Renal cortex interstitium (tissue), 11 donors: ENCODE results near the gene RERE. TPM values are rescaled to one million over a fixed set of nuclear protein-coding genes. Genes with fewer than 3 reads are reported as not detected.

ENCODE experiments used
- DNase-seq, 11 donors: peaks; one replicate each; pipeline ENCODE4 v3.0.0-alpha.2; 2013; ENCODE audit warnings: low read depth in 9 of 11, low spot score in 4 of 11; ENCODE audit errors: extremely low read depth in 1 of 11
- polyA plus RNA-seq, 3 donors: library from polyadenylated mRNA; unstranded; fragments of 120-200 nt; gene quantifications; one replicate each; pipeline ENCODE4 v1.2.1, GENCODE V29; 2013; ENCODE audit not compliant: insufficient read length in 3 of 3

RERE gene
- polyA plus RNA-seq, 3 donors = 149 to 169 (median 157) TPM

DNA sequence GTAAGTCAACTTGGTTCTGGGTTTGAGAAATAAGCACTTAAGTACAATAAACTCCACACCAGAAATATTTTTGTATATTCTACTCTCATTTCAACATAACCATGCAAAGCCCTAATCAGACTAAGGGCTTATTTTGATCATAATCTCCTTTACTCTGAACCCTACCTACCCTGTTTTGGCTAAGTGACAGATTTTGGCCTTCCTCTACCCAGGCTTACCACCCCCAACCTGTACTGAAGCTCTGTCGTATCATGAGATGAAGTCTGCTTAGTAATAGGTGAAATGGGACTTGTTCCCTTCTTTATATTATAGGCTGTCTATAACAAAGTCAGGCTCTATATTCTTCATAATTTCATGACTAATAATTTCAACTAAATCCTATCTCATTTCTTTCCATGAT, 135.5 kb downstream of the RERE start:
- DNase-seq = no peak

DNA sequence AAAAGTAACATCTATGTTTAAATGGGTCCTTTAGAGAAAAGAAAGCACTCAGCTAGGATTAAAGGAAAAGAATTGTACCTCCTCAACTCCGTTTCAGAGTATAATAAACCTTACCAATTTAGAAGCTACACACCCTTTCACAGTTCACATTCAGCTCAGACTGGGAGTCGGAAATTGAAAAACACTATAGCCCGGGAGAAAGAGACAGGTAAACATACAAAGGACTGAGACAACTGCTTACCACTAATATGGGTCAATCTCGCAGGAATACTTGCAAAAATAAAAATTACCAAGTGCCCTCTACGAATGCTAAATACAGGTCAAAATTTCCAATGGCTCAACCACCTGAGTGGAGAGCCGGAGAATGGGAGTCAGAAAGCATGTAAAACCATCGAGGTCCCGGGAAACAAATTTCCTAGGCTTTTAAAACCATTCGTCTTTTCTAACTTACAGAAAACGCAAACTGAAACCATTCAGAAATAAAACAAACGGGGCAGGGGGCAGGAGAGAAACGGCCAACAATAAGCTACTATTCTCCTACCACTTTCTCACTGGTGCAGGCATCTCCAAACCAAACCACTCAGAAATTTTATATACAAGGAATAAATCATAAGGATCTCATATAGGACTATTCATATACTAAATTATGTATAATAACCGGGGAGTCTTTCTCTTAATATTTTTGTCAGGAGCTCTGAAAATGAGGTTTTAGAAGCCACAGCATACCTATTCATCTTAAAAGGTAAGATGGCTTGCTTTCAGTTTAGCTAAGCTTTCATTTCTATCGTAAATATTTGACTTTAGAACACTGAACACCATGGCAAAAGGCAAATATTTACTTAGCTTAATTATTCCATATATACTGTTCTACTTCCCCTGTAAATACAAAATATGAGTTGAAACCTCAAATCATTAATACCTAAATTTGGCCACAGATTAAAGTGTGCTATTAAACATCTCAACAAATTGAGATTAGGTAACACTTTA, 136.5 kb downstream of the RERE start:
- DNase-seq = no peak

DNA sequence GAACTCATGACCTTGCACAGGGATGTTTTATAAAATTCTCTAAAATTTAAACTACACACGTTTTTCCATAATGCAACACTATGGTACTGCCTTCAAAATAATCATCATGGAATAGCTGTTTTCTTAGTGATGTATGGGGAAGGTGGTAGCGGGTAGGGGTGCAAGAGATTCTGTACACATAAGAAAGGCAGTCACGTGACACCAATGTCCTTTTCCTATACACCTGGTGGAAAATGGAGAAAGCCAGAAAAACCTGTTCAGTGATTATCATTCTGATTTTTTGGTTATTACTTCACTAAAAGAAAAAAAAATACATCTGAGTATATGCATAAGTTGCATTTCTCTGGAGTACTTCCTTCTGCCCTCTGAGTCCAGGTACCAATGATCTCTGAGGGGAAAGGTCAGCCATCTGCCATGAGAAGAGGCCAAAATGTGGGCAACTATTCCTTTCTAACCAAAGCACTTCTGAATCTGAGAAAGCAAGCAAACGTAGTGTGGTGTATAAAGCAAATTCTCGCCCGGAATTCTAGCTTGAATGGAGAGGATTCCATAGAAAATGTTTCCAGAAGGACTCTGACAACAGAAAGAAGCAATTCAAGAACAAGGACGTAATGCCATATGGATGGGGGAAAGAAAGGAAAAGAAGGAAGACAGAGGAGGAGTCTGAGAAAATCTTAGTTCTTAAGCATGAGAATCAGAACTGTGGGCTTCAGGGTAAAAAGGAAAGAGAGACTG, 137.3 kb downstream of the RERE start:
- no peak for DNase-seq

DNA sequence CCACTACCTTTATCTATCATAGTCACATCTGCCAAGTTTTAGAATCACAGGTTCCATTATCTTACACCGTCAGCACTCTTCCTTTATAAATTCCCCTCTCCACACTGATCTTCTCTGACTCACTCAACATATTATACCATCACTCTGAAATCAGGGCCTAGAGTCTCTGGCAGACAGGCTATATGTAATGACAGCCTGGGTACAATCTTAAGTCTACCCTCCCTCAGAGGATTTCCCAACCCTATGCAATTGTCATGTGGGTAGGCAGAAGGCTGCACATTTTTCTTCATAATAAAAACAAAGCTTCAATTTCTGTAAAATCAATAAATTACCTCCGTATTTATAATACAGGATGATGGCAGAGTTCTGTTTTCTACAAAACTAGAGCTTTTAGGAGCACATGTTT, 138.0 kb downstream of the RERE start:
- DNase-seq = no peak

DNA sequence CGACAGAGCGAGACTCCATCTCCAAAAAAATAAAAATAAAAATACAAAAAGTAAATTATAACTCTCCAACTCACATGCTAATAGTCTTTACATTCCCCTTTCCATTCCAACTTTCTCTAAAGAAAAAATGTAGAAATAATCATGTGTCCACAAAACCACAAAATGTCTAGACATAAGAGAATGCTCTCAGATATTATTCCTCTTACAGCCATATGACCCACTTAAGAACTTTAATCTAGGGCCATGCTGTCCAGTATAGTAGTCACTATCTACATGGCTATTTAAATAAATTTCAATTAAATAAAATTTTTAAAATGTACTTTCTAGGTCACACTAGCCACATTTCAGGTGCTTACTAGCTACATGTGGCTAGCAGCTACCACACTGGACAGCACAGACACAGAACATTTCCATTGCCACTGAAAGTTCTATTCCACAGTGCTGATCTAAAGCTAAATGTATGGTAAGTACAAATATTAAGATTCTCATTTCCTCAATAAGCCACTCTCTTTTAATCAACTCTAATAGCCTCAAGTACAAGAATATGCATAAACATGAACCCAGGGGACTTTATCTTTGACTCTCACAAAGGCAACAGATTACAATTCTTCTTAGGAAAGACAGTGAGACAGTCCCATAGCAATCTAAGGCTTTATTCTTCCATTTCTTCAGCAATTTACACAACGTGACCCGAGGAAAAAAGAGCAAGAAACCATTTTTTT, 138.6 kb downstream of the RERE start:
- no peak for DNase-seq

DNA sequence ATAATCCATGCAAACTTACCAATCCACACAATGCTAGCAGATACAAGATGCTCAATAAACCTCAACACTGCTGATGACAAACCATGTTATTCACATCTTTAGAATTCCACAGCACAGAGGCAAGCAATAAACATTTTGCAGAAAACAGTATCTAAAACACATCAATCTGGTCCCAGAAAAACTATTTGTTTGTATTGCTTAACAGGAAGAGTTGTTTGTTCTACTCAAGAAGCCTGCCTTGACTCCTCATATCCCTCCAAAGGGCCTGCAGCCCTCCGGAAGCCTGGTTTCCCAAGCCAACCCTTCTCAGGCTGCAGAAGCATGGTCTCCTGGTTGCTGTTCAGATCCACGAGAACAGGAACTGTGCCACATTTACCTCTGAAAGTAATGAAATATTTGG, 139.7 kb downstream of the RERE start:
- DNase-seq = no peak

DNA sequence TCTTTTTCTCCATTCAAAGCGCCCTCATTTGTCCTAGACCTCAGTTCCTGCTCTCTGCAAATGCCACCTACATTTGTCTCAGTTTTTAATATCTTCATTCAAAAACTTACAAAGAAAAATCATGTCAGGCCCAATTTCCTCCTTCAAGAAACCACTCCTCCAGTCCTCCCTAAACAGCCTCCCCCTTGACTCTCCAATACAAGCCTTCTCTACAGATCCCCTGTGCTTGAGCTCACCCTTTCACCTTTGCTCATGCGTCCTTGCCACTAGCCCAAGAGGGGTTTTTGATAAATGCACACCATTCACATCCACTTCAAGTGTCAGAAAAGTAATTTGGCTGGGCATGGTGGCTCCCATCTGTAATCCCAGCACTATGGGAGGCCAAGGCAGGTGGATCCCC, 140.6 kb downstream of the RERE start:
- no peak for DNase-seq

DNA sequence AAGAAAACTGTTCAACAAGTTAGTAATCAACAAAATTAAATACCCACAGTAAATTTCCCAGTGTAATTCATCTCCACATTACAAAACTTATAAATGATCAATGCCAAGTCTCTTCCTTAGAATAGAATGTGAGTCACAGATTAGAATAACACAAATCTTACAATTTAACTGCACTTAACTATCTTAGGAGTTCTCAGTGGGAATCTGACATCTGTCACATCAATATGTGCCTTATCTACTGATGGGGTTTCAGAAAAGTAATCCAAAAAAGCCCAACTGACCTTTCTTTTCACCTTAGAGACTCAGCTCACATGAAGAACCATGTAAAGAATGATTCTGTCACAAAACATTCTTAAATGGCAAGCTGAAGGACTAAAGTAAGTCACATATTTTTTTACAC, 141.4 kb downstream of the RERE start:
- DNase-seq = no peak

DNA sequence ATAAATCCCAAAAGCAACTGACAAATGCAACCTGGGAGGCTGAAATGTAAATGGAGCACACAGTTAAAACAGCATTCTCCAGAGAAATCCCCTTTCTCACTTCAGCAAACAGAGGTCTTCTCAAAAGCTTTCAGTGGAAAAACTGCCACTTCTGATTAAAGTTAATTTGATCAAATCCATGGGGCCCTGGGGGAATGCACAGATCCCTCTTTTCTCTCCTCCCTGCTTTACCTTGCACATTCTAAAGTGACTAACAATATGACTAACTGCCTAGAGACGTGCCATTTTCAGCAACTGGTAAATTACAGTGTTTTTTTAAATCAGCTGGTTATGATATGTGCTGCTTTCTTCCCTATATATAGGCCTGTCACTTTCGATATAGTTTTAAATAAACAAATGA, 142.5 kb downstream of the RERE start:
- DNase-seq = no peak

DNA sequence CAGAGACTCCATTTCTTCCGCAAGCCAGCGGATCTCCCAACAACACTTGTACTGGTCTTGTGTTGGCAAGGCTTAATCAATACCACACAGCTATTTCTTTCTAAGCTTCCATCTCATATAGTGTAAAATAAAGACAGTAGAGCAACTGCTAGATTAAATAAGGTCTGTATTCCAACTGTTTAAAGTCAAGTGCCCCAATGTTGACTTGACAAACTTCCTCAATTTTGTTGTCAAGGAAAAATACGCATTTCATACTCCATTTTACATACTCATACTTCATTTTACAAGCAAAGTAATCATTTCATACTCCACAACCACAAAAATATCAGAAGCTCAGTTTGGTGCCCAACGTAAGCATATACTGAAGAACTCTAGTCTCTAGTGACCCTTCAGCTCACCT, 143.0 kb downstream of the RERE start:
- no peak for DNase-seq

DNA sequence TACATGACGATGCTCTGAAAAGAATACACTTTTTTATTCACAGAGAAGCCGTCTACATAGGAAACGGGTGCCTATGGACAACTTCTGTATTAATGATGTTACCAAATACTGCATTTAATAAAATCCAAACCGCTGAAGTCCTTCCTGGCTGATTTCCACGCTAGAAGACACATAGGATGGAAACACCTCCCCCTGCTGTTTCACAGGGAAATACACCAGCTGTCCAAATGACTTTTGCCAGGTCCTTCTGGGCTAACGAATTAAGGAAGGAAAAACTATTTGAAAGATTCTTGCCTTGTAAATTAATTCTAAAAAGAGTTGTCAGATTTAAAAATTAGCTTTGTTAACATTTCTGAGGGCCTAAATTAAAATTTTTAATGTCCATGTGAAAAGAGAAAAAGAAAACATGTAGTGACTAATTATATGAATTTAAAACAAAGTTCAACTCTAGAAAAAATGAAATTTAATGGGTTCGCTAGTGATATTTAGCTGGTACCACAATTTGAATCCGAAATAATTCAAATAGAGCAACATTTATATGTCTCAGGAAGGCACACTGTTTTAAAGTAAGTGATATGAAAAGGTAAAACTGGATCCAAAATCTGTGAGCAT, 146.0 kb downstream of the RERE start:
- peak in 7 of 11 donors; percentile 41 to 66 (median 57) for DNase-seq

DNA sequence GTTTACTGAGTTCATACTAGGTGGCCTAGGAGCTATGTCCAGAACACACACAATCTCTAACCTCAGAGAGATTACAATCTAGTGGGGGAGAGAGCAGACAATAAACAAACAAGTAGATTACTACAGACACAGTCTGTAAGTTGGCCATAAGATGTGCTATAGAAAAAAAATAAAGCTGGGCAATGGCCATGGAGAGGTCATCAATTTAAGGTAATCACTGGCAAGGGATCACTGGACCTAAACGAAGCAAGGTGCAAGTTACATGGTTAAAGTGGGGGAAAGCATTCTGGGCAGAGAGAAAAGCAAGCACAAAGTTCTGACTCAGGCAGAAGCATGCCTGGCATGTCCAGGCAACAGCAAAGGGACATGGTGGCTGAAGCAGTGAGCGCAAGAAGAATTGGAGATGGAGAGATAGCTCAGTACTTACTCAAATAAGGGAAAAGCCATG, 147.0 kb downstream of the RERE start:
- no peak for DNase-seq

DNA sequence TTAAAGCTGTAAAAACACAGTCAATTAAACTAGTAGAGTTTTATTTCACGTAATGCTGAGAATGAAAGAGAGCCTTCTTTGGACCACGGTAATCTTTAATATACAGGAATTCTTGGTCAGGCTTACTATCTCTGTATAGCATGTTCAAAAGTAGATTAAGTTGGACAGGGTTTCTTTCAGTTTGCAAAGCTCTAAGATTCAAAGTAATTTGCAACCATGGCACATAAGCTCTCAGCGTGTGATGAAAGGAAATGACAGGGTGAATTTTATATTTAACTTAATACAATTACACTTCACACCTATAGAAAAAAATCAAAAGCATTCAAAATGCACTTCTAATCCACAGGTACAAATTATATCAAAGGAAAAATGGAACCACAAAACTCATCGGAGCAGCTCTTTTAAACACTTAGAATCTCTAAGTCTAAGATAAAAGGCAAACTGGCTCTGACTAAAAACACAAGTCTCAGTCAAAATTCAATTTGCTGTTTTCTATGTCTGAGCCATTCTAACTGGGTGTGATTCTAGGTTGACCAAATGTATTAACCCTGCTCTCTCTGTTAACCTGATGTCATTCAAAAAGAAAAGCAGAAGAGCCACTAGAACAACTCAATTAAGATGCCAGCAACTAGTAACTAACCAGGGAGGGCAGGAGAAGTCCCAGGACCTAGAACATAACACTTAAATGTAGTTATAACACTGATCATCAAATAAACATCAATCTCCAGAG, 147.7 kb downstream of the RERE start:
- DNase-seq = no peak

DNA sequence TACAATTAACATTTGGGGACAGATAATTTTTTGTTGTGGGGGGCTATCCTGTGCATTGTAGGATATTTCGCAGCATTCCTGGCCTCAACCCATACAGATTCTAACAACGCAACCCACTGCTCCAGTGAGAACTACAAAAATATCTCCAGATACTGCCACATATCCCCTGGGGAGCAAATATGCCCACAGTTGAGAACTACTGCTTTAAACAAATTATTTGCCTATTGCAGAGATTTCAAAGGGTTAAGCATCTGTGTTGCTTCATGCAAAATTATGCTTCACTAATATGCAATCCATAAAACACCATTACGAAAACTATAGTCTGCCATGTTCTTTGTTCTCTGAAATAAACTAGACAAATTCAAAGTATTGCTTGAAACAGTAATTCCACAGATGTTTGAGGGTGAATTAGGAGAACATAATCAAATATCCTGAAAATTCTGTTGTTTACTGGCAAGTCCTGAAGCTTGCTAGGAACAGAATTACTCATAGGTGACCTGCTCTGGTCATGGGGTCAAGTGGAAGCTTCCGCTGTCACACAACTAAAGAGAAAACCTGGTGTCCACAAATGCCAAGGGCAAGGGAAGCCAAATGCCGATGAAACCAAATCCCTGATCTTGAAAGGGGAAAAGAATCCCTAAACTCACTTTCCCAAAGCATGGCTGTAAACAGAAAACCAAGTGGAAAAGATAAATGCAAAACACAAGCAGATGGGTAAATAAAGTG, 149.4 kb downstream of the RERE start:
- DNase-seq = no peak

DNA sequence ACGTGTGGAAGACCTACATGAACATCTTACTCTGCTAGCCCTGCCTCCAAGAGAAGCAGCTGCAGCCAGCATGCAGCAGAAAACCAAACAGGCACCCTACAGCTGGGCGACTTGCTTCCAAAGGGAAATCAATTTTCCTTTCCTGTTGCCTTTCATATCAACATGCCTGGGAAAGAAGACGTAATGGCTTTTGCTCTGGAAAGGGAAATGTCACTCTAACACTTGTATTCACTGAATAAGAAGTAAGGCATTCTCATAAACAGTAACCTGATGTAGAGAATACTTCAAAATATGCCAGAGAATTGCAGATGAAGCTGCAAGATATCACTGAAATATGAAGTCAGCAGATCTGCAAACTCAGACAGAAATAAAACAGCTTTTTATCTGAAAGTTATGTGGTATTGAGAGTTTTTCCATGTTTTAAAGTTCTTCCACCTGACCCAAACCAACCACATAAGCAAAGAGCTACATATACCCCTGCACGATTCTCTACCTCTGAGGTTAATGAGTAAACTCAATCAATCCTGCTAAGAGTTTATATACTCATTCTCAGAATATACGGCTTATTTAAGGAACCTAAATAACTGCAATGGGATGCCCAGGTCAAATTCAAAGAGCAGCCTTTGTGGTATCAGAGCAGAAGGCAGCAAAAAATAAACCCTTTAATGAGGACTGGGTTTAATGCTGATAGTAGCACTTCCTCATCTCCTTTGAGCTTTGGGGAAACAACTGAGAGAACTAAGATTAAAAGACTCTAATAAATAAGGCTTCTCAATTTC, 150.9 kb downstream of the RERE start:
- DNase-seq = no peak

DNA sequence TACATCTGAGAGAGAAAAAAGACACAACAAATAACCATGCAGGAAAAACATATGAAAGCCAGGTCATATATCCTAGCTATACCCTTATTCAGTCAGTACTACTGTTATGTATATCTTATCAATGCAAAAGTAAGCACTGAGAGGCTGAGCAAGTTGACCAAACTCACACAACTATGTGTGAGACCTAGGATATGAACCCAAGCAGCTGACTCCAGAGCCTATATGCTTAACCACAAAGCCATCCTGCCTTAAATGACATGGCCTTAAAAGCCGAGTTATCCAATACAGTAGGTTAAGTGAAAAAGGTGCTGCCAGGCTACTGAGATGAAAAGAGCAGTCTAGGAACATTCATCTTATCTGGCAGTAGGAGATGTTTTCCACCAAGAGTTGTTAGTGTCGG, 151.6 kb downstream of the RERE start:
- no peak for DNase-seq

DNA sequence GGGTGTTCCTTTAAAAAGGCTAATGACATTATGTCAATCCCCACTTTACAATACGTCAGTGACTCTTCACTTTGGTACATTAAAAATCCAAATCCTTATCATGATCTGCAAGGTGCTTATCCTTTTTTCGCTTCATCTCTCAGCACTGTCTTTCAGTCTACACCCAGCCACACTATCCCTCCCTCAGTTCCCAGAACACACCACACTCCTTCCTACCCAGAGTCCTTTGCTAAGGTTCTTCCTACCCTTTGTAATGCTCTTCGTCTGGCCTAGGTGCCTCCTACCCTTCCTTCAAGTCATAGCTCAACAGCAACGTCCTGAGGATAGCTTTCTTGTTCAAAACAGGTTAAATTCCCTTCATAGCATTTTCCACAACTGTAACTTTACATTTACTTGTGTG, 152.6 kb downstream of the RERE start:
- DNase-seq = no peak
